NCI-H524 treated with DMSO at 0.1 percent for 48 hours (cell line): ENCODE data around the gene PNMA6E.

Experiments used
- DNase-seq: peaks from one replicate; lab custom pipeline; 2025; lab: John Stamatoyannopoulos, UW

PNMA6E gene

DNA sequence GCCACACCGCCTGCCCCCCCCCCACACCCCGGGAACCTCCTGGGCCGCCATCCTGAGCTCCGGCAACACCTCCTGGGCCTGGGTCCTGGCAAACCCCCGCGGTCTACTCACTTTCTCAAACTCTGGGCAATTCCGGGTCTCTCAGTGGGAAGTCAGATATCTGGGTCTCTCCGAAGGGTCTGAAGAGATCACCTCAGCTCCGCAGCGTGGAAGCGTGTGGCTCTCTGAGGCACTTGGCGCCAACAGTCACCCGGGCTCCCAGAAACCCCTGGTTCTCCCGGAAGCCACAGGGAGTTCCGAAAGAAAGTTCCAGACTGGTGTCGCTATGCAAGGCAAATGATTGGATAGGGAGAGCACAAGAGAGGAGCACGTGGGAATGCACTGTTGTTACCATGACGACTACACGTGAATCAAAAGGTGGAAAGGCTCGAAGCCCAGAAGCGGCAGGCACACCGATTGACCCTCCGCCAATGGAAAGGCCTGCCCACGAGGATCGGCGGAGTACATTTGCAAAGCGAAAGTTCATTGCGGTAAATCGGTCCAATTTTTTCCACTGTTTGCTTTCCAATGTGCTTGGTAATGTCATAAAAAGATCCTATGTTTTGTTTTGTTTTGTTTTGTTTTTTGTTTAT, at the start of gene PNMA6E:
Gene PNMA6E, minus strand, starts transcription at position 218 of the 632 bp plus-strand sequence. CDS start 2,501 bp downstream, outside the sequence.
- no peak for DNase-seq

DNA sequence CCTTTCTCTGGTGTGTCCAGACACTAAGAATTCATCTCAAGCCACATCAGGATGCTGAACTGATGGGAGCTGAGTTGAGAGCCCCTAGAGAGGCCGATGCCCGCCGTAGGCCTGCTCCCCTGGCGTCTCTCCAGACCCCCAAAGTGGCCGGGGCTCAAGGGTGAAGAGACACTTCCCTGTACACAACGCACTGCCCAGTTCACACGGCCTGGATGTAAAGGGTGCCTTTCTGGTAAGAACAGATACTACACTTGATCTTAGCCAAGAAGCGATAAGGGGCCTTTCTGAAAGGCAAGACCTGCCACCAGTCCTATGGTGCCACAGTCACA, 49.8 kb upstream of the PNMA6E start:
- DNase-seq = no peak

DNA sequence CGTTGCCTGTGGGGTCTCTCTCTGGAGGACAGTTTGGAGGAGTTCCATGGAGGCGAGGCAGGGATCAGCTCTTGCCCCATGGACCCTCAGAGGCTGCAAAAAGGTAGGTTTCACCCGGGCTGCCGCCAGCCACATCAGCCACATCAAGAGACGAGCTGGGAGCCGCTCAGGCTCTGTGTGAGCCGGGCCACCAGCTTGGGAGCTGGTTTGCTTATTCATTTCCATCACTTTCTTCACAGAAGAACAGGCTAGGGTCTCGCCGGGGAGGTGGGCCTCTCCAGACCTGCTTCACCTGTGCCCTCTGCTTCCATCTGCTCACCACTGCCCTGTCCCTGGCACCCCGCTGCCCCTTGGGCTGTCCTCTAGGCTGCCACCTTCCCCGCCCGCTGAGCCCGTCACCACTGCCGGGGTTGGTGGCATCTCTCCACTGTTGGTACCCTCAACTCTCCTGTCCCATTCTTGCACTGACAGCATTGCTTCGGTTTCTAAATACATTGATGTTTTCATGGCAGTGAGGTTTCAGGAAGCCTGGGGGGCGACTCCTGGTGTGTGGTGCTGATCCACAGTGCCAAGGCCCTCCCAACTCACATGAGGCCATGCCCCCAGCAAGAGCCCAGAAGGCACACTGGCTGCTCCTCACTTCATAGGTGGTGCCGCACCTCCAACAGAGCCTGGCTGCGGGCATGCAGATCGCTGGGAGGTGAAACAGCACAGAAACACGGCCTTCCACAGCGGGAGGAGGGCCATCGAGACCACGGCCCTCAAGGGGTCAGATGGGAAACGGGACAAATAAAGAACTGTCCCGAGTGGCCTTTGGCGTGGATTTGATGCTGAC, 49.2 kb upstream of the PNMA6E start:
- DNase-seq = no peak

DNA sequence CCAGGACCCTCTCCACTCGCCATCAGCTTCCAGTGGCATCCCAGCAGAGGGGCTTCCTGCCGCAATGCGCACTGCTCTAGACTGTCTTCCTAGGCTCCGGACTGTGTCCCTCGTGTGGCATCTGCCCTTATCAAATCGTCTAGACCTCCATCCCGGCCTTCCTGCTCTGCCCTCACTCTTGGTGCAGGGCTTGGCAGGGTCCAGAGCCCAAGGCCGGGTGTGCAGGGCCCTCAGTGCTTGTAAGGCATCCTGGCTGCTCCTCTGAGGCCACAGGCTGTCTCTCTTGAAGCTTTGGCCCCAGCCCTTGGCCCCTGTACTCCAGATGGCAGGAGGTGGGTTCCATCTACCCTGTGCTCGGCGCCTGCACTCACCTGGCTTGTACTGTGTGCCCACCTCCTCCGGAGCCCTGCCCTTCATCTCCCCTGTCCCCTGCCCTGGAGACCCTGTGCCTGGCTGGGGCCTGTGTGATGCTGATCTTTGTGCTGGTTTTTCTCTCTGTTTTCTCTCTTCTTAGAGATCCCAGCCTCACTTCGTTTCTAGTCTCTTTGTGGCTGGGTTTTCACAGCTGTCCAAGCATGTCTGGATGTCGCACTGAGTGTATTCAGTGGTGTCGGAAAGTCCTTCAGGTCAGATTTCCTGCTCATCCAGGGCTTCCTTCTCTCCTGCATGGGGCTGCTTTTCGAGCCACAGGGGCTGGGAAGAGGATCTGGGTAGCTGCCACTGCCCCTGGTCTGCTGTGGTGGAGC, 48.4 kb upstream of the PNMA6E start:
- no peak for DNase-seq

DNA sequence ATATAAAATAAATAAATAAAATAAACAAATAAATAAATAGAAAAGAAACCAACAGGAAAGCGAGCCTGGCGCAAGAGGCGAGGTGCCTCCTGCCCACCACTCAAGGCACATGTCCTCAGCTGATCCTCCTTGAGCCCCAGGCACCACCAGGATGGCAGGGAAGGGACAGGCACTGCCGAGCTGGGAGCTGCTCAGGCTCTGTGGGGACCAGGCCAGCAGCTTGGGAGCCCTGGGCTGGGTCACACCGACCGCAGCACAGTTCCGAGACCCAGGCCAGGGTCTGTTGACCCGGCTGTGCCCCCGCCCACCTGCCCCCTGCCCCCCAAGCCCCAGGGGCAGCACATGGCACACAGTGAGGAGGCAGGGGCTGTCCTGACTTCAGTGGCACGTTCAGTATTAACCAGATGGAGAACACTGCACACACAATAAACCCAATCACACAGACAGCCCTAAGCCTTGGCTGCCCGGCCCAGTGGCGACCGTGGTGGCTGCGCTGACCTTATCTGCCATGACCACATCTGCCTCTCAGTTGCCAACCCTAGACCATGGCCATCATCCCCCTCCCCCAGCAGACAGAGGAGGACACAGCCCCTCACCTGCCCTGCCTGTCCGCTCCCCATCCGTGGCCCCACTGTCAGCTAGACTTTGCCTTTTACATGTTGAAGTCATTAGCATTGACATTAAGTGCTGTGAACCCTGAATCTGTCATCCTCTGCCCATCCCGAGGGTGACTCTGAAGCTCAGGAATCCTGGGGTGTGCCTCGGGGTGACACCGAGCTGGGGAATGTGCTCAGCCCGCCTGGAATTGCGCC, 47.6 kb upstream of the PNMA6E start:
- DNase-seq = no peak

DNA sequence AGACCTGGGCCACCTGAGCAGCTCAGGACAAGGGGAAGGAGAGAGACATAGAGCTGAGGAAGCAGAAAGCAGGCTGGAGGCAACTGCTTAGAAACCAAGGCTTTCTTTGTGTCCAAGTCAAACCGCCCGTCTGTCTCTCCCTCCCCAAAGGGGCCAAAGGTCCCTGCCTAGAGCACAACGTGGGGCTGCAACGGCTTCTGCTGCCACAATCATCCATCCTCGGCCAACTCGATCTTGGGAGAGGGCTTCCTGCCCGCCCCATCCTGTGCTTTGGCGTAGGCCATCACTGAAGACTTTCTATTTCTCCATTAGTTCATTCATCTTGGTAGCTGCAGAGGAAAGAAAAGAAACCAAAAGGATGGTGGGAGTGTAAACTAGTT, 46.4 kb upstream of the PNMA6E start:
- no peak for DNase-seq

DNA sequence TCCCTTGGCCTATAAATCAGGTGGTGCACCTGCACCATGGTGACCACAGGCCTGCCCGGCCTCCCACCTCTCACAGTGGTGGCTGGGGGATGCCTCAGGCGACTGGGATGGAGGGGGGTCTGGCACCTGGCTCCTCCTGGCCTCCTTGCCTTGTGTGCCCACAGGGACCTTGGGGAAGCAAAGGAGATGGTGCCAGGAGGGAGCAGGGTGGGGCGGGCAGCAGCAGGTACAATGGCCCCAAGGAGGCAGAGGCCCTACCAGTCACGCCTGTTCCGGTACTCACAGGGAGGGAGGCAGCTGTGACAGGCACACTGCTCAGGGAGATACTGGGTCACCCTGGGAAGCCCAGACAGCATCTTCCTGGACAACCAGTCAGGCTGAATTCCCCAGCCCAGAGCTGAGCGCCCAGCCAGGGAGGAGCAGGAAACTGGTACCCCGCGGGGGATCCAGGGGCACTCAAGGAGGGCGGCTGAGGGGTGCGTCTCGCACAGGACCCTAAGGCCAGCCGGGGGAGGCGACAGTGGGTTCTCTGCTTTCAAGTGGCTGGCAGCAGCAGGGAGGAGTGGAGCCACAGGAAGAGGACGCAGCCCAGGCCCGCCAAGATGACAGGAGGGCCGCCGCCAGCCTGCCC, 45.9 kb upstream of the PNMA6E start:
- DNase-seq = no peak

DNA sequence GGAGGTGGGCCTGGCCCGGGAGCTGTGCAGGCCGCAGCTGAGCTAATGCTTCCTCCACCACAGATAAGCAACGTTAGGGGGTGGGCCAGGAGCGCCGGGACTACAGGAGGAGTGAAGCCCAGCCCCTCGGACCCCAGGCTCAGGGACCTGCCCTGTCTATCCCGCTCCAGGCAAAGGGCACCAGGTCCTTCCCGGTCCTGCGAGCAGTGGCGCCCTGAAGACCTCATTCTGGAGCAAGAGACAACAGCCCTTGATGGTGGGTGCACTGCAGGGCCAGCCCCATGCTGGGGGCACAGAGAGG, 45.4 kb upstream of the PNMA6E start:
- DNase-seq = no peak

DNA sequence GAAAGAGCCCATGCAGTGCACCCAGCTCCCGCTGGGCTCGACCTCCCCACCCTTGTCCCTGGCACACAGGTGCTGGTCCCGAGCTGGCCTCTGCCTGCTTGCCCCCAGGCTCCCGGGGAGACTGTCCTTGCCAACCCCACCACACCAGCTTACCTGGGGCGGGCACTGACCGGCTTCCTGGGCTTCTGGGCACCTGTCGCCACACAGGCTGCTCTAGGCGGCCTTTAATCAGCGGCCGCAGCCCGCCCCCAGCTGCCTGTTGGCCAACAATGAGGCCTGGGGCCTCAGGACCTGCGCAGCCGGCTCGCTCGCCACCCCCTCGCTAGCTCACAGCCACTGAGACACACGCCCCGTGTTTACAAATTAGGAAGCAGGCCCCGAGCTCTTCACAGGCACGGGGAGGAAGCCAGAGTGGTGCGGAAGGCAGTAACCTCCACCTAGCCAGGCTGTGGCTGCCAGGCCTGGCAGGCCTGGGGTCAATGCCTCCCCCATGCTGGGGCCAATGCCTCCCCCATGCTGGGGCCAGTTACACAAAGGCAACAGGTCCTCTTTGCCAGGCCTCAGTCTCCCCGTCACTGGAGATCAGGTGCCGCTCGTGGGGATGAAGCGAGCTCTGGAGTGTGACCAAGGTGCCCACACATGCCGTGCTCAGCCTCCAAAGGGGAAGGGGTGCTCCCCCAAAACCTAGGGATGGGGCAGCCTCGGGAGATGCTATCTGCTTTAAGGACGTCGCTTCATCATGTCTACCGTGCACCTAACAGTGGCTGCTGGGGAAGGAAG, 44.9 kb upstream of the PNMA6E start, which contains the start of gene TREX2:
Gene TREX2, minus strand, starts transcription at position 201 of the 780 bp plus-strand sequence. CDS start 626 bp downstream, outside the sequence.
- no peak for DNase-seq

DNA sequence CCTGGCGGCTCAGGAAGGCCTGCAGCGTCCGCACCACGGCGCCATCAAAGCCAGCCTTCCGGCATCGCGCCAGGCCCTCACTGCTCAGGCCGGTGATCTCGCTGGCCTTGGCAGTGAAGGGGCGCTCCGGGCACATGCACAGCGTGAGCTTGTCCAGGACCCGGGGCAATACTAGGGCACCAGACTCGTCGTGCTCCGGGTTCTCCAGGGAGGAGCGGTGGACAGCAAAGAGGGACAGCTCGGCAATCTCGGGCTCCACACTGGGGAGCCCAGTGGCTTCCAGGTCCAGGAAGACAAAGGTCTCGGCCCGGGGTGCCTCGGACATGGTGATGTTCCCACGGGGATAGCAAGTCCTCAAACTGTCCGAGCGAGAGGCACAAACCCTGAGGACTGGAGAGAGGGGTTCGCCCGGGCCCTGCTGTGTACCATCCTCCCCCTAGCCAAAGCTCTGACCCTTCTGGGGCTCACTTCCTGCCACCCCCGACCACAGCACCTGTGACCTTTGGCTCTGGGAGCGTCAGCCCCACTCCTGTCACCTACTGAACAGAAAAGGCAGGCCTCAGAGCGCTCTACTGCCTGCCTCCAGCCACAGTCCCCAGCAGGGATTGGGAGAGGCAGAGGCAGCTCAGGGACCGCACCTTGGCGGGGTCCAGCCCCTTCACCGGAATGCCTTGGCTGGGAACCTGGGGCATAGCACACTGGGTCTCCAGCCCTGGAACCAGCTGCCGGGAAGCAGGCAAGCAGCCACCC, 44.1 kb upstream of the PNMA6E start:
- no peak for DNase-seq

DNA sequence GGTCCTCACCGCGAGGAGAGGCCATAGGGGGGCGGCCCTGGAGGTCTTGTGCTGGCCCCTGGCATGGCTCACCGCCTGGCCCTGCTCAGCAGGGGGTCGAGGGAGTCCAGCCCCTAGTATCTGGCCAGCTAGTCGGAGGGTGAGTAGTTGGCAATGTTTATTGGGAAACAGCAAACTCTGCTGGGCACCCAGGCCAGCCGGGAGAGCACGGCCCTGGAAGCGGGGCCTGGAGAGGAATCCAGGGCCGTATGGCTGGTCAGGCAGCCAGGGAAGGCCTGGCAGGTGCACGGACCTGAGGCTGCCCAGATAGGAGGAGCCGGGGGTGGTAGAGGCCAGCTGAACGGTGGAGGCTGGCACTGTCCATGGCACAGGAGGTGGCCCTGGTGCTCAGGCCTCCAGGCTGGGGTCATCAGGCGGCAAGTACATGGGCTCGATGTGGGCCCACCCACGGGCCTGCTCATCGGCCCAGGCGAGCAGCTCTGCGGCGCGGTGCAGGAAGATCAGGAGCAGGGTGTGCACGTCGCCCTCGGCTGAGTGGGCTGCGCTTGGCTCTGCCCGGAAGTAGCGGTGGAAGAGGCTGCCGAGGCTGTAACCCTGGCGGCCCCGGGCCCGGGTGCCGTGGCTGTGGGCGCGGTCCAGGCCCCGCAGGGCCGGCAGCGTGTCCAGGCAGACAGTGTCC, 43.3 kb upstream of the PNMA6E start:
- DNase-seq = no peak

DNA sequence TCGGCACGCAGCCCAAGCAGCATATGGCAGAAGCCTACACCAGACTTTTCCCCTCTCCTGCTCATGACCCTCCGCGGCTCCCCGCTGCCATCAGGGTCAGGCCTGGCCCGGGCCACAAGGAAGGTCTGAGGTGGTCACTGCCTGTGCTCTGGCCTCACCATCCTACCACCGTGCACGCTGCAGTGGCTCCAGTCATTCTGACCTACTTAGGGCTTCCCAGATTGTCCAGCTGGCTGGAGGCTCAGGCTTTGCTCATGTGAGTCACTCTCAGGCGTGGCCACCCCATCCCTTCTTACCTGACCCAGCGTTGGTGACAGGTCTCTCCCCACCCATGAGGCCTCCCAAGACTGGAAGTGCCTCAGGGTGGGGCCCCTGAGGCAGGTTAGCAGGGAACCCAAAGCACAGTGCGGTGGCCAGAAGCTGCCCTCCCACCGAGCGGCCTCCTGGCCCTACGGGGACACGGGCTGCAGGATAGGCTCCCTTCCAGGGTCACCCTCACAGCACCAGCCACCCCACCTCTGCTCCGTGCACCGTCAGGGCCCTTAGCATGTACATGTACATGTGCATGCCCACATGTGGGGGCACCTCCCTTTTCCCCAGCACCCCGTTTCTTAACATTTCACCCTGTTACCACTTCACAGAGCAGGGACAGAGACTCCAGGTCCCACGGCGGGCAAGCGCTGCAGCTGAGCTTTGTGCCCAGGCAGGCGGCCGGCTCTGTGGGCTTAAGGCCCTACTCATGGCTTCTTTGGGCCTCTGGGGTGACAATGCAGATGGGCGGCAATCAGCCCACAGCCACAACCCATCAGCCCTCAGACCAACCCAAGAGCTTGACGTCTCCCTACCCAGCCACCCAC, 42.6 kb upstream of the PNMA6E start:
- no peak for DNase-seq

DNA sequence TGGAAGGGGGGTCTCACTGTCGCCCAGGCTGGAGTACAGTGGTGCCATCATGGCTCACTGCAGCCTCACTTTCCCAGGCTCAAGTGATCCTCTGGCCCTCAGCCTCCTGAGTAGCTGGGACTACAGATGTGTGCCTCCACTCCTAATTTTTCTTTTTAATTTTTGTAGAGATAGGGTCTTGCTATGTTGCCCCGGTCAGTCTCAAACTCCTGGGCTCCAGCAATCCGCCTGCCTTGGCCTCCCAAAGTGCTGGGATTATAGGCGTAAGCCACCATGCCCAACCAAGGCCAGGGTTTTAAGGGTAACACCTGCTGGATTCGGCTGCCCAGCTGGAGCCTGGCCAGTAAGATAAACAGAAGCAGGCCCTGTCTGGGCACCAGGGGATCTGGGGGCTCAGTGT, 41.3 kb upstream of the PNMA6E start:
- DNase-seq = no peak

DNA sequence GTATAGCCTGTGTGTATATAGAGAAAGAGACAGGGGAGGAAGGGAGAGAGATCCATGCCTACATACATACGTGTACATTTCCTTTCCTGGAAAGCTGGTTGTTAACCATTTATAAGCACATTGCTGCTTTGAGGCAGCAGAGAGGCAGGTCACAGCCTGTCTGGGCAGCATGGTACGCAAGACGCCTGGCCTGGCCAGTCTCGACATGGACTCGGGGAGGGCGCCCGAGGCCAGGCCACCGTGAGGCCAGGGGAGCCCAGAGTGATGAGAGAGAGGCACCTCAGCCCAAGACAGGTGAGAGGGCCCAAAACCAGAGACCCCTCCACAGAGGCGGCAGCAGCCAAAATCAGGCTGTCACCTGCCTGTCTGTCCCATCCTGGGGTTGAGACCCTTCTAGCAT, 40.8 kb upstream of the PNMA6E start:
- DNase-seq = no peak

DNA sequence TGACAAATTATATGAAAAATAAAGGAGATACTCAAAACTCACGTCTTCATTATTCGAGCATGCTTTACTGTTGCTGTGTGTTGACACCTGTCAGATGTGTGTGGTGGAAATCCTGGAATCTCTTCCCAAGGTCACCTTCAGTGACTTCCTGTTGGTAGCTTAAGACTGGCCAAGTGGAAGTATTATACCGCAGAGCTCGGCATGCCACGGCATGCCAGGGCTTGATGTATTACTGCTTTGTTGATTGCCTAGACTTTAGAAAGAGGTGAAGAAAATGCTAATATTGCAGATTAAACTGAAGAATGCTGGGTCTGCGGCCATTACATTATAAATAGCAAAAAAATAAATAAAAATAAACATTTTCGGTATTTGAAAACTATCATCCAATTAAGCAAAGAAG, 40.1 kb upstream of the PNMA6E start:
- no peak for DNase-seq

DNA sequence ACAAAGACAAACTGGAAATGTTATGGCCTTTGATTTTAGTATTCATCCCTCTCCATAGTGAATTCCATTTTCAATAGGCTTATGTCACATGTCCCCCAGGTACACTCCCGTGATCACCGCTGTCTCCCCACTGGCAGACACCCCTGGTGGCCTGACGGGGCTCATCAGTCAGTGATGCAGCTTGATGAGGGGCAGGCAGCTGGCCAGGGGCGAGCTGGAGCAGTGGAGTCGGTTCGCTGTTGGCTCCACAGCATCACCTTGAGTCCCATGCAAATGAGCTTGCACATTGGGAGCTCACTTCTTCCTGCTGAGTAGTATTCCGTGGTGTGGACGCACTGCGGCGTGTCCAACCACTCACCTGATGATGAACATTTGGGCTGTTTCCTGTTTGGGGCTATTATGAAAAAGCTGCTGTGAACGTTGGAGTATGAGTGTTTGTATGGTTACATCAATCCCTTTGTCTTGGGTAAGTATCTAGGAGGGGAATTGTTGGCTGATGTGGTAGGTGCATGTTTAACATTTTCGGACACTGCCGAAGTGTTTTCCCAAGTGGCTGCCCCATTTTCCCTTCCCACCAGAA, 39.5 kb upstream of the PNMA6E start:
- DNase-seq = no peak

DNA sequence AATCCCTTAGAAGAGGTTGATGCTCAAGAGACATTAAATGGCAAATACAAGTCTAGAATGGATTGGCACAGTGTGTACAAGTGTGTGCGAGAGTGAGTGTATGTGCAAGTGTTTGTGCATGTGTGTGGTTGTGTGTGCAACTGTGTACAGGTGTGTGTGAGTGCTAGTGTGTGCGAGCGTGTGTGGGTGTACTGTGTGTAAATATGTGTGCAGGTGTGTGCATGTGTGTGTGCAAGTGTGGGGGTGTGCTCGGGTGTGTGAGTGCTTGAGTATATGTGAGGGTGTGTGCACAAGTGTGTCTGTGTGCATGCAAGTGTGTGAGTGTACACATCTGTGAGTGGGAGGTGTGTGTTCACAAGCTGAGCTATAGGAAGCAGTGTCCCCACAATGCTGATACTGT, 38.8 kb upstream of the PNMA6E start:
- no peak for DNase-seq

DNA sequence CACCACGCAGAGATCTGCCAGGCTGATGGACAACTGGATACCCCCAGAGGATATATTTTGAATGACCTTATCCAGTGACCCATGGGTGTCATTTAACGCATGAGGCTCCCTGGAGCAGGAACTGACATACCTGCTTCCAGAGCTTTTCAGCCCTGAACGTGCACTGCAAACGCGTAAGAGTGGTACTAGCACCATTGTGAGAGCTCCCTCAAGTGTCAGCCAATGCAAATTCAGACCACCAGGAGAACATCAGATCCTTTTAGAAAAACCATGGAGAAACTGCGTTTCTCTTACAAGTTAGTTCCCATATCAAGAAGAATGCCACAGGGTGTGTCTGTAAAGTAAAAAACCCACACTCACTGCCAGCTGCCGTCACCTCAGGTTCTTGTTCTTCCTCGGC, 37.4 kb upstream of the PNMA6E start:
- peak; percentile 9 for DNase-seq
